K562 (cell line): ENCODE measurements around the gene GRXCR2. TPM values are rescaled to one million over a fixed set of nuclear protein-coding genes. Genes with fewer than 3 reads are reported as not detected.
A peak's percentile ranks its signal among the peaks of the same experiment; 100 is the strongest.

Experiments
- DACH1 ChIP-seq: fragments of 450-650 bp; IDR thresholded peaks from 2 replicates; pipeline ENCODE4 v1.6.1; 2018; ENCODE audit not compliant: partially characterized antibody
- MCM3 ChIP-seq: fragments of 450-650 bp; IDR thresholded peaks from 2 replicates; pipeline ENCODE4 v1.6.1; 2016
- NFE2 ChIP-seq: IDR thresholded peaks from 2 replicates; pipeline ENCODE4 v1.6.1; 2014; ENCODE audit warnings: antibody characterized with exemption, low read depth
- RCOR1 ChIP-seq, 2 experiments: IDR thresholded peaks; 2 replicates each; pipeline ENCODE4 v1.6.1; 2012; ENCODE audit warnings: low read depth in 2 of 2, low read length in 2 of 2, borderline replicate concordance in 1 of 2, improper control_type of control experiment in 1 of 2
- SRSF7 ChIP-seq: fragments of 200-400 bp; formaldehyde crosslinking; optimal IDR thresholded peaks from 2 replicates; pipeline ENCODE3; 2017; ENCODE audit warnings: mild to moderate bottlenecking, low read depth, low read length
- TAF1 ChIP-seq: IDR thresholded peaks from 2 replicates; pipeline ENCODE4 v1.6.1; 2011; ENCODE audit warnings: mild to moderate bottlenecking, low read length, moderate library complexity; ENCODE audit not compliant: insufficient read depth, control insufficient read depth, severe bottlenecking; ENCODE audit errors: extremely low read depth
- TGIF2 ChIP-seq: sonication (generic); formaldehyde crosslinking; IDR thresholded peaks from 2 replicates; pipeline ENCODE4 v1.8.1; 2022; ENCODE audit warnings: mild to moderate bottlenecking, missing genetic modification reagents, moderate library complexity
- XRCC3 ChIP-seq: fragments of 450-650 bp; IDR thresholded peaks from 2 replicates; pipeline ENCODE4 v1.6.1; 2017; ENCODE audit warnings: mild to moderate bottlenecking, moderate library complexity
- polyA plus RNA-seq, 8 experiments: library from polyadenylated mRNA; depleted of rRNA in 4 of 8; stranded (reverse) in 5 of 8; unstranded in 3 of 8; fragments of >200 nt; fragmentation: Nextera tagmentation in 2 of 8; fragmentation: Illumina TruSeq in 1 of 8; extraction: Ambion mirVana in 2 of 8; extraction: Trizol in 1 of 8; gene quantifications; 2 replicates each; pipeline versions ENCODE4 v1.2.1 to v1.2.3, GENCODE V29; 2011 to 2014; ENCODE audit warnings: inconsistent platforms in 1 of 8, missing spikeins in 1 of 8
- total RNA-seq, 7 experiments: library from RNA; depleted of rRNA in 6 of 7; stranded (reverse); fragments of >200 nt in 6 of 7; fragmentation: Illumina TruSeq in 2 of 7; extraction: Trizol in 2 of 7; gene quantifications; 2 replicates each; pipeline versions ENCODE4 v1.2.1 to v1.2.3, GENCODE V29; 2011 to 2021; ENCODE audit warnings: low replicate concordance in 1 of 7
- TF ChIP-seq, protein P1 (sequence below): fragments of 450-650 bp; IDR thresholded peaks from 2 replicates; pipeline ENCODE4 v1.6.1; 2017; ENCODE audit warnings: antibody characterized with exemption, mild to moderate bottlenecking
- TF ChIP-seq, protein P2 (sequence below), 3 experiments: fragments of 200-800 bp in 1 of 3; fragments of 250-450 bp in 1 of 3; fragments of 450-650 bp in 1 of 3; sonication (Bioruptor Pico) in 1 of 3; sonication (Bioruptor generic) in 1 of 3; formaldehyde crosslinking in 1 of 3; IDR thresholded peaks; 2 replicates each; pipeline versions ENCODE4 v1.6.1 to v1.8.0; 2016 to 2022; ENCODE audit warnings: mild to moderate bottlenecking in 2 of 3, missing genetic modification characterization in 2 of 3, missing compliant biosample characterization in 1 of 3, moderate library complexity in 1 of 3
- TF ChIP-seq, protein P3 (sequence below): fragments of 250-450 bp; sonication (Bioruptor Pico); IDR thresholded peaks from 2 replicates; pipeline ENCODE4 v1.4.0; 2020

The GRXCR2 gene
- total and polyA plus RNA-seq, 9 of the 15 experiments (the other 6 are each of a cell fraction or from before 2014, with no cell fraction given), result not detected

DNA sequence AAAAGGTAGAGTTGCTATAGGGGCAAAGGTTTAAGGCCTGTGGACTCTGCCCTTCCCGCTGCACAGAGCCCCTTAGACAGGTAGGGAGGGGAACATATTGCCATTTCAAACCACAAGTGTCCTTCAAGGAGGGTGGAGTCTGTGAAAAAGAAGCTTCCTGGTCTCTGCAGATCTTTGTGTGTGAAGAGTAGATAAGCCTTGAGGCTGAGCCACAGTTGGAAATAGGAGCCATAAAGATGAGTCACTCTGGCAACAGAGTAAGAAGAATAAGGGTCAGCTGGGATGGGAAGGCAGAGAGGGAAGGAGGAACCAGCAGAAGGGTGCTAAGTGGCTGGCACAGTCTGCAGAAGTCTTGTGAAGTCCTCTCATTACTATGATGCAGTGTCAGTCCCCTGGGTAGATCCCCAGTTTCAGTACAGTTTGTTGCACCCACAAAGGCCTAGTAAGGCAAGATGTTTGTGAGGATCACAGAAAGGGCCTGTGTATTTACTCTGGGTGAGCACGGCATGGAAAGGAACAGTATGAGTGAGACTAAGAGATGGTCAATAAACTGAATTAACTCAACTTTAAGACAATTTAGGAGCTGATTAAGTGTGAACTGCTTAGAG, 18.1 kb downstream of the GRXCR2 start (continued):
- TF ChIP-seq, protein P1, sequence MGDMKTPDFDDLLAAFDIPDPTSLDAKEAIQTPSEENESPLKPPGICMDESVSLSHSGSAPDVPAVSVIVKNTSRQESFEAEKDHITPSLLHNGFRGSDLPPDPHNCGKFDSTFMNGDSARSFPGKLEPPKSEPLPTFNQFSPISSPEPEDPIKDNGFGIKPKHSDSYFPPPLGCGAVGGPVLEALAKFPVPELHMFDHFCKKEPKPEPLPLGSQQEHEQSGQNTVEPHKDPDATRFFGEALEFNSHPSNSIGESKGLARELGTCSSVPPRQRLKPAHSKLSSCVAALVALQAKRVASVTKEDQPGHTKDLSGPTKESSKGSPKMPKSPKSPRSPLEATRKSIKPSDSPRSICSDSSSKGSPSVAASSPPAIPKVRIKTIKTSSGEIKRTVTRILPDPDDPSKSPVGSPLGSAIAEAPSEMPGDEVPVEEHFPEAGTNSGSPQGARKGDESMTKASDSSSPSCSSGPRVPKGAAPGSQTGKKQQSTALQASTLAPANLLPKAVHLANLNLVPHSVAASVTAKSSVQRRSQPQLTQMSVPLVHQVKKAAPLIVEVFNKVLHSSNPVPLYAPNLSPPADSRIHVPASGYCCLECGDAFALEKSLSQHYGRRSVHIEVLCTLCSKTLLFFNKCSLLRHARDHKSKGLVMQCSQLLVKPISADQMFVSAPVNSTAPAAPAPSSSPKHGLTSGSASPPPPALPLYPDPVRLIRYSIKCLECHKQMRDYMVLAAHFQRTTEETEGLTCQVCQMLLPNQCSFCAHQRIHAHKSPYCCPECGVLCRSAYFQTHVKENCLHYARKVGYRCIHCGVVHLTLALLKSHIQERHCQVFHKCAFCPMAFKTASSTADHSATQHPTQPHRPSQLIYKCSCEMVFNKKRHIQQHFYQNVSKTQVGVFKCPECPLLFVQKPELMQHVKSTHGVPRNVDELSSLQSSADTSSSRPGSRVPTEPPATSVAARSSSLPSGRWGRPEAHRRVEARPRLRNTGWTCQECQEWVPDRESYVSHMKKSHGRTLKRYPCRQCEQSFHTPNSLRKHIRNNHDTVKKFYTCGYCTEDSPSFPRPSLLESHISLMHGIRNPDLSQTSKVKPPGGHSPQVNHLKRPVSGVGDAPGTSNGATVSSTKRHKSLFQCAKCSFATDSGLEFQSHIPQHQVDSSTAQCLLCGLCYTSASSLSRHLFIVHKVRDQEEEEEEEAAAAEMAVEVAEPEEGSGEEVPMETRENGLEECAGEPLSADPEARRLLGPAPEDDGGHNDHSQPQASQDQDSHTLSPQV, result peak; percentile 94
- TF ChIP-seq TAF1 (peak; percentile 58), XRCC3 (no peak), DACH1 (peak; percentile 91), SRSF7 (no peak), TGIF2 (CRISPR knock-in tag) (peak; percentile 20; the same call in 1 of the 2 replicates), MCM3 (no peak), NFE2 (peak; percentile 84), RCOR1 (IDR thresholded peaks at IDR 0.05; ENCODE audit: borderline replicate concordance in 1 of 2, low read depth in 2 of 2, low read length in 2 of 2) (peak; percentile 73 to 91; a peak in 3 of 4 replicates)
- TF ChIP-seq, protein P2, sequence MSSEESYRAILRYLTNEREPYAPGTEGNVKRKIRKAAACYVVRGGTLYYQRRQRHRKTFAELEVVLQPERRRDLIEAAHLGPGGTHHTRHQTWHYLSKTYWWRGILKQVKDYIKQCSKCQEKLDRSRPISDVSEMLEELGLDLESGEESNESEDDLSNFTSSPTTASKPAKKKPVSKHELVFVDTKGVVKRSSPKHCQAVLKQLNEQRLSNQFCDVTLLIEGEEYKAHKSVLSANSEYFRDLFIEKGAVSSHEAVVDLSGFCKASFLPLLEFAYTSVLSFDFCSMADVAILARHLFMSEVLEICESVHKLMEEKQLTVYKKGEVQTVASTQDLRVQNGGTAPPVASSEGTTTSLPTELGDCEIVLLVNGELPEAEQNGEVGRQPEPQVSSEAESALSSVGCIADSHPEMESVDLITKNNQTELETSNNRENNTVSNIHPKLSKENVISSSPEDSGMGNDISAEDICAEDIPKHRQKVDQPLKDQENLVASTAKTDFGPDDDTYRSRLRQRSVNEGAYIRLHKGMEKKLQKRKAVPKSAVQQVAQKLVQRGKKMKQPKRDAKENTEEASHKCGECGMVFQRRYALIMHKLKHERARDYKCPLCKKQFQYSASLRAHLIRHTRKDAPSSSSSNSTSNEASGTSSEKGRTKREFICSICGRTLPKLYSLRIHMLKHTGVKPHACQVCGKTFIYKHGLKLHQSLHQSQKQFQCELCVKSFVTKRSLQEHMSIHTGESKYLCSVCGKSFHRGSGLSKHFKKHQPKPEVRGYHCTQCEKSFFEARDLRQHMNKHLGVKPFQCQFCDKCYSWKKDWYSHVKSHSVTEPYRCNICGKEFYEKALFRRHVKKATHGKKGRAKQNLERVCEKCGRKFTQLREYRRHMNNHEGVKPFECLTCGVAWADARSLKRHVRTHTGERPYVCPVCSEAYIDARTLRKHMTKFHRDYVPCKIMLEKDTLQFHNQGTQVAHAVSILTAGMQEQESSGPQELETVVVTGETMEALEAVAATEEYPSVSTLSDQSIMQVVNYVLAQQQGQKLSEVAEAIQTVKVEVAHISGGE (CRISPR knock-in tag; IDR thresholded peaks at IDR 0.05), result peak in 1 of 3 experiments; percentile 58; a peak in 1 of 6 replicates
- TF ChIP-seq, protein P3, sequence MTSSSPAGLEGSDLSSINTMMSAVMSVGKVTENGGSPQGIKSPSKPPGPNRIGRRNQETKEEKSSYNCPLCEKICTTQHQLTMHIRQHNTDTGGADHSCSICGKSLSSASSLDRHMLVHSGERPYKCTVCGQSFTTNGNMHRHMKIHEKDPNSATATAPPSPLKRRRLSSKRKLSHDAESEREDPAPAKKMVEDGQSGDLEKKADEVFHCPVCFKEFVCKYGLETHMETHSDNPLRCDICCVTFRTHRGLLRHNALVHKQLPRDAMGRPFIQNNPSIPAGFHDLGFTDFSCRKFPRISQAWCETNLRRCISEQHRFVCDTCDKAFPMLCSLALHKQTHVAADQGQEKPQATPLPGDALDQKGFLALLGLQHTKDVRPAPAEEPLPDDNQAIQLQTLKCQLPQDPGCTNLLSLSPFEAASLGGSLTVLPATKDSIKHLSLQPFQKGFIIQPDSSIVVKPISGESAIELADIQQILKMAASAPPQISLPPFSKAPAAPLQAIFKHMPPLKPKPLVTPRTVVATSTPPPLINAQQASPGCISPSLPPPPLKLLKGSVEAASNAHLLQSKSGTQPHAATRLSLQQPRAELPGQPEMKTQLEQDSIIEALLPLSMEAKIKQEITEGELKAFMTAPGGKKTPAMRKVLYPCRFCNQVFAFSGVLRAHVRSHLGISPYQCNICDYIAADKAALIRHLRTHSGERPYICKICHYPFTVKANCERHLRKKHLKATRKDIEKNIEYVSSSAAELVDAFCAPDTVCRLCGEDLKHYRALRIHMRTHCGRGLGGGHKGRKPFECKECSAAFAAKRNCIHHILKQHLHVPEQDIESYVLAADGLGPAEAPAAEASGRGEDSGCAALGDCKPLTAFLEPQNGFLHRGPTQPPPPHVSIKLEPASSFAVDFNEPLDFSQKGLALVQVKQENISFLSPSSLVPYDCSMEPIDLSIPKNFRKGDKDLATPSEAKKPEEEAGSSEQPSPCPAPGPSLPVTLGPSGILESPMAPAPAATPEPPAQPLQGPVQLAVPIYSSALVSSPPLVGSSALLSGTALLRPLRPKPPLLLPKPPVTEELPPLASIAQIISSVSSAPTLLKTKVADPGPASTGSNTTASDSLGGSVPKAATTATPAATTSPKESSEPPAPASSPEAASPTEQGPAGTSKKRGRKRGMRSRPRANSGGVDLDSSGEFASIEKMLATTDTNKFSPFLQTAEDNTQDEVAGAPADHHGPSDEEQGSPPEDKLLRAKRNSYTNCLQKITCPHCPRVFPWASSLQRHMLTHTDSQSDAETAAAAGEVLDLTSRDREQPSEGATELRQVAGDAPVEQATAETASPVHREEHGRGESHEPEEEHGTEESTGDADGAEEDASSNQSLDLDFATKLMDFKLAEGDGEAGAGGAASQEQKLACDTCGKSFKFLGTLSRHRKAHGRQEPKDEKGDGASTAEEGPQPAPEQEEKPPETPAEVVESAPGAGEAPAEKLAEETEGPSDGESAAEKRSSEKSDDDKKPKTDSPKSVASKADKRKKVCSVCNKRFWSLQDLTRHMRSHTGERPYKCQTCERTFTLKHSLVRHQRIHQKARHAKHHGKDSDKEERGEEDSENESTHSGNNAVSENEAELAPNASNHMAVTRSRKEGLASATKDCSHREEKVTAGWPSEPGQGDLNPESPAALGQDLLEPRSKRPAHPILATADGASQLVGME (CRISPR knock-in tag), result peak; percentile 63; the same call in 1 of the 2 replicates
